Fibroblast of gingiva (primary cell): ENCODE results near the gene IFI27L1.

Source experiments
- DNase-seq: peaks from one replicate; pipeline ENCODE4 v3.0.0-alpha.2; 2011; ENCODE audit warnings: low read depth

Gene IFI27L1

DNA sequence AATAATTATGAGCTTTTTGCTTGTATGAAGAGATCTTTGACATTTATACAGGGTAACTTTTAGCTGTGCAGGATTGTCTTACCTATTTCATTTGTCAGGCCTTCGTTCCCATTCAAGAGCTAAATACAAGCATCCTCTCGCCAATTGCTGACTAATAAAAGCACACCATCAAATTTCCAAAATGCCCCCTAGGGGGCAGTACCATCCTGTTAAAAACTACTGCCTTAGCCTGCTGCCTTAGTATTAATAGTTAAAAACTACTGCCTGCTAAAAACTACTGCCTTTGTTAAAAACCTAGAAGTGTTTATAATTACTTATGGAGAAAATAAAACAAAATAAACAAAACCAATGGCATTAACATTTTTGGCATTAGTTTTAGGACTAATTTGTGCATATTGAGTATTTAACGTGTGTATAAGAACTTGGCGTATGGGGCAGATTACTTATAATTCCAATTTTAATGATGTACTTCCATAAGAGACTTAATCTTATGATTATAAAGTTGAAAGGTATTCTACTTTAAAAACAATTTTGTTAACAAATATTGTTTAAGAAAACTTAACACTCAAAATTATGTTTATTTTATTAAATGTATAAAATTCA is 51.3 kb downstream of the IFI27L1 start:
- peak; percentile 54 for DNase-seq

DNA sequence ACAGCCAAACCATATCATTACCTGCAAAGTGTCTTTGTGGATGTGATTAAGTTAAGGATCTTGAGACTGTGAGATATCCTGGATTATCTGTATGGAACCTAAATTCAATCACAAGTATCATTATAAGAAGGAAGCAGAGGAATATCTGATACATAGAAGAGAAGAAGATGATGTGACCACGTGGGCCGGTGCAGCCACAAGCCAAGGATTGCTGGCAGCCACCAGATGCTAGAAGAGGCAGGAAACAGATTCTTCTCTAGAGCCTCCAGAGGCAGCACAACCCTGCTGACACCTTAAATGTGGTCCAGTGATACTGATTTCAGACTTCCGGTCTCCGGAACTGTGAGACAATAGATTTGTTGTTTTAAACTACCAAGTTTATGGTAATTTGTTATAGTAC is 54.4 kb downstream of the IFI27L1 start:
- DNase-seq = no peak

DNA sequence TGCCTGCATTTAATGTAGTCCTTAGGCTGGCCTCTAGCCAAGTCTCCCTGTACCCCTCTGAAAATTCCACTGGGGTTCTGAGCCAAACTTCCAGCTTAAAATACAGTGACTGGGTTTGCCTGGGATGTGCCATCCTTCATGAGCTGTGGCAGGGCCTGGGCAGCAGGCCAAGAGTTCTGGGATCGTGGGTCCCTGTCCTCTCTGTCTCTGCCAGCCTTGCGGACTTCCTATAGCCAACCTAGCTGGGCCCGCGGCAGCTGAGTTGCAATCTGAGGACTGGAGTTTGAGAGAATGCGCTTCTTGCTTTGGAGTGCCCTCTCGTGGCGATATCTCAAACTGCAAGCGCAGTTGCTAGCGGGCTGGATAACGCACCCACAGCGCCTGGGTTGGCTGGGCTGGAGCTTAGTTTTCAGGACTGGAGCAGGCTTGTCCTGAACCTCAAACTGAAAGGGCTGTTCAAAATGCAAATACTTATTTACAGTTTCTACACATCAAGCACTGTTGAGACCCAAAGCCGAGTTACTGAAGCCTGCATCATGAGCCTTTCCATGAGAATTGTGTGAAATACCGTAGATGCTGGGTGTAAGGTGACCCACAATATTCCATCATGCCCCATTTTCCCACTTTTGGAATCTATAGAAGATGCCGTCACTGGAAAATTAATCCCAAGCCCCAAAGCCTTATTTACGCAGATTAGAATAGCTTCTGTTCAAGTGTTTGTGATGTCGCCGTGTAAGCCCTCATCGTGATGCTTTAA is 55.6 kb downstream of the IFI27L1 start:
- DNase-seq = peak; percentile 71

DNA sequence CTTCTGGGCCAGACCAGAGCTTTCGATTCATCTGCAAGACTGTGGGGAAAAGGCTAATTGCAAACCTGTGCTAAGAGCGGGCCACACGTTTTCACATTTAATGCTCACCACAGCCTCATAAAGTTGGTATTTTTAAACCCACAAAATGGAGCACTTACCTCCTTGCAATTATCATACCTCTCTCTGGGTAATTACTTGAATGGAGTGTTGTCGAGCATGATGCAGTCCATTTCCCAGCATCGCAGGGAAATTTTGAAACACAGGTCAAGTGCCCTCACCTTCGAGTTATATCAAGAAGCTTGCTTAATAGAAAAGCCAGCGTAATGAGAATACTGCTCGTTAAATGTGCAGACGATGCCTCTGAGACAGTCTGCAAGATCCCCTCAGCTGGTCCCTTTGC is 57.1 kb downstream of the IFI27L1 start:
- no peak for DNase-seq

DNA sequence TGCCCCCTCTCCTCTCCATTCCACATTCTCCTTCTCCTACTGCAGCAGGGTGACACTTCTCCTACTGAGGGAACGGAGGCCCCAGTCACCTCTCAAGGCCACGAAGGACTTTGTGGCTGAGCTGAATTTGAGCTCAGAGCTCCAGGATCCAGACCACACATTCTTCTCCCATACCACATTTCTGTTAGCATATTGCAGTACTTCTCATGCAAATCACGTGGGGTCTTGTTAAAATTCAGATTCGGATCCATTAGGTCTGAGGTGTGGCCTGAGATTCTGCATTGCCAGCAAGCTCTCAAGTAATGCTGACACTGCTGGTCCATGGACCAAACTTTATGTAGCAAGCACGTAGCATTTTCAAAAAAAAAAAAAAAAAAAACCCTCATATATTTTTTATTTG is 57.9 kb downstream of the IFI27L1 start:
- DNase-seq = no peak

DNA sequence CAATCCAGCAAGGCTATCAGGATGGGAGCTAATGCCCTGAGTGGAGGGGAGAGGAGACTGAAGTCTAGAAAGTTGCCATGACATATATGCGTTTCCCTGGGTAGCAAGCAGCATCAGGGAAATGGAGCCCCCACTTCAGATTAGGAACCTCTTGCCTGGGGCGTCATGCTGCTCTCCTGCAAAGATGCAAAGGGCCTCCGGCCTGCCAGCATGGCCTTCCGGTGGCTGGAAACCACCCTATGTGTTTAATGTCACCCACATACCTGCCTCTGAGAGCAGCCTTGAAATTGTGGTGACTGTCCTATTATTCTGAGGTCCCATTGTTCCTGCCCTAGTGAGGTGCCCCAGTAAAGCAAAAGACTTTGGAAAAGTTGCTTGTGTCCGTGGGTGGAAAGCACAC is 58.3 kb downstream of the IFI27L1 start:
- DNase-seq = no peak

DNA sequence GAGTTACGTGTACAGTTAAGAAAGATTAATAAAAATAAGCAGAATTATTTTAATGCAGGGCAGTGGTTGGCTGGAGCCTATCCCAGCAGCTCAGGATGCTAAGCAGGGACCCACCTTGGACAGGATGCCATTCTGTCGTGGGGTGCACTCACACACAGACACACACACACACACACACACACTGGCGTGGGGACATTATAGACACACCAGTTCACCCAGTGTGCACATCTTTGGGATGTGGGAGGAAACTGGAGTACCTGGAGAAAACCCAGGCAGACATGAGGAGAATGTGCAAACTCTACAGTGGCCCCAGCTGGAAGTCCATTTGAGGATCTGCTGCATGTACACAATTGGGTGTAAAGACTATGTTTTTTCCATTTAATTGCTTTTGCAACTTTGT is 61.1 kb downstream of the IFI27L1 start:
- no peak for DNase-seq

DNA sequence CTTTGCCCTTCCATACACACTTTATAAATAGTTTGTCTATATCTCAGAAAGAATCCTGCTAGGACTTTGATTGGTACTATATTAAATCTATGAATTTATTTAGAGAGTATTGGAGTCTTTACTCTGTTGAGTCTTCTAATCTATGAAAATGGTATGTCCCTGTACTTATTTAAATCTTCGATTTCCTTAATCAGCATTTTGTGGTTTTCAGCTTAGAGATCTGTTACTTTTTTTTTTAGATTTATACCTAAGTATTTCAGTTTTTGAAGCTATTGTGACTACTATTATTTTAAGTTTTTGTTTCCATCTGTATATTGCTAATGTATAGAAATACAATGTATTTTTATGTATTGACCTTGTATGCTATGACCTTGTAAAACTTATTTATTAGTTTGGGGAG is 61.7 kb downstream of the IFI27L1 start:
- DNase-seq = no peak

DNA sequence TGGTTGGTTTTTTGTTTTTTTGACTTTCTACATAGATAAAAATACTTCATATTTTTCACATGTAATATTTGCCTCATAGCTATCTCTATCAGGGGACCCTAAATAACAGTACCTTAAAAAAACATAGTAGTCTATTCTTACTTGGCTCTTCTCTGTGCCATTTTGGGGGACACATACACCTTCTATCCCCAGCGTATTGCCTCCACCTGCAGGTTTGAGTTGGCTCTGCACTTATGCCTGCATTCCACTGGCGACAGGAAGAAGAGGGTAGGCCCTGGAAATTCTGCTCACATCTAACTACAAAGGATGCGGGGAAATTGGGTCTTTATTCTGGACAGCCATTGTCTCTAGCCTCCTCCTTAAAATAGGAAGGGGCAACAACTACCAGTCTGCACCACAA is 62.1 kb downstream of the IFI27L1 start:
- no peak for DNase-seq

DNA sequence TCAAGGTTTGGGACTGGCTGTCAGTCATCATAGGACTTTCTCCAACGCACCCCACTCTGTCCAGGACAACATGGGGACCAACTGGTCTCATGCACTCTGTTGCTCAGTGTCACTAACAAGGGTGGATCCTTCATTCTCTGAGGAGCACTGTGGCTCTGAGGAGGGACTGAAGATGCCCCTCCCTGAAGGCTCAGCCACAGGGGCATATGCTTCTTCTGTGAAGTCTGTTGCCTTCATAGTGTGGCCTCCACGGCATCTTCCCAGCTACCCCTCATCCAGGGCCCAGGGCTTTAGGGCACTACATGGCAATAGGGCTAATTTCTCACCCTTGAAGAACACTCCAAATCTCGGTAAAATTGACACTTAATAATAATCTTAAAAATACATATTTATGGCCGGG is 62.6 kb downstream of the IFI27L1 start:
- DNase-seq = no peak

DNA sequence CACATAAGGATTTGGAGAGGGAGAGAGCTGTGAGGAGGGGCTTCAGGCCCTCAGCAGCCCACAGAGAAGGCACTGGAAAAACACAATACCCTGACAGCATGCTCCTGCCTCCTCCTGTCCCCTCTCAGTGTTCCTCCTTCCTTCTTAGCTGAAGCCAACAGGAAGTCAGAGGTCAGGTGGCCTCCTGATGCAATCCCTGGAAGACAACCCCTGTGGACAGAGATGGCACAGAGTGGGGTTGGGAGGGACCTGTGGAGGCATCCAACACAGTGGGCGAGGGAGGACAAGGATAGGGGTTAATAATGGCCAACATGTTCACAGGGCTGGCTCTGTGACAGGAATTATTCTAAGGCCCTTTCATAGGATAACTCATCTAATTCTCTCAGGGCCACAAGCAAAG is 63.7 kb downstream of the IFI27L1 start:
- no peak for DNase-seq

DNA sequence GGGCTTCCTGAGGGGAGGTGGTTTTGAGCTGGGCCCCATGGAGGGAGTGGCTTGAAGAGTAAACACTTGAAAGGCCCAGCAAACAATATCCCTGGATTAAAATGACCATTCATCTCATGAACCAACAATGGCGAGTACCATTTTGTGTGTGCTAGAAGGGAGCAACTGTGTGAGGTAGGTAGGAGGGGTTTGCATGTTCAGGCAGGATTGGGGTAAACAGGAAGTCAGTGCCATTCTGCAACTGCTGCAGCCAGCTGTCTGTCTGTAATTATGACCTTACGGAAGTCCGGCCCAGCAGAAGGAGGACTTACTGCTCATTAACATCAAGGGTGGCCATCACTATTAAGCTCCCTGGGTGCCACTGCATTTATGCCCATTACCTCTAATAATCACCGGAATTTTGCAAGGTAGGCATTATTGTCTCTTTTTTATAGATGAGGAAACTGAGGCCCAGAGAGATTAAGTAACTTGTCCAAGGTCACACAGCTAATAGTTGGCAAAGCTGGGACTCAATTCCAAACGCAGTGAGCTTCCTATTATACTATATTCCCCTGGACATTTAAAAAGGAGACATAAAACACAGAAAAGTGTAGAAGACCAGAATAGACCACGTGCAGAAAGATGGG is 64.9 kb downstream of the IFI27L1 start:
- DNase-seq = no peak
